ENCODE results near the gene GJB4.

- TF ChIP-seq CTCF (IDR thresholded peaks at IDR 0.05; ENCODE audit: low read depth, low read length) (no peak), EZH2phosphoT487 (IDR thresholded peaks at IDR 0.05; ENCODE audit: low read depth) (no peak)
Observed at GRCh38 chr1:34784751-34785221, 25.2 kb downstream of the GJB4 start.
